Activated gamma-delta T cell (primary cell): ENCODE results near the gene C1orf174.
"Not testable (repeated sequence)": the region's sequence is repeated elsewhere in the genome, so short reads cannot be mapped to it uniquely, and the experiment has no call there.

ENCODE experiments used
- DNase-seq: peaks from one replicate; lab custom pipeline; 2025; lab: John Stamatoyannopoulos, UW

The C1orf174 gene

GRCh38 chr1:3925762-3926161 lies 25.7 kb upstream of the C1orf174 start:
- no peak for DNase-seq

GRCh38 chr1:3925256-3925655 lies 25.2 kb upstream of the C1orf174 start:
- no peak for DNase-seq

GRCh38 chr1:3924825-3925220 lies 24.8 kb upstream of the C1orf174 start:
- no peak for DNase-seq

- no peak for DNase-seq
Observed at GRCh38 chr1:3924186-3924824, 24.2 kb upstream of the C1orf174 start.

GRCh38 chr1:3923378-3924185 lies 23.5 kb upstream of the C1orf174 start:
- DNase-seq, result no peak

- no peak for DNase-seq
Observed at GRCh38 chr1:3922851-3923250, 22.8 kb upstream of the C1orf174 start.

- DNase-seq, result no peak
Observed at GRCh38 chr1:3922201-3922725, 22.2 kb upstream of the C1orf174 start.

GRCh38 chr1:3921765-3922164 lies 21.7 kb upstream of the C1orf174 start:
- no peak for DNase-seq

GRCh38 chr1:3919706-3920105 lies 19.6 kb upstream of the C1orf174 start:
- no peak for DNase-seq

GRCh38 chr1:3918966-3919611 lies 19.0 kb upstream of the C1orf174 start:
- DNase-seq, result no peak

GRCh38 chr1:3918359-3918758 lies 18.3 kb upstream of the C1orf174 start:
- DNase-seq, result not testable (repeated sequence)

GRCh38 chr1:3917761-3918160 lies 17.7 kb upstream of the C1orf174 start:
- no peak for DNase-seq

GRCh38 chr1:3915551-3916121 lies 15.6 kb upstream of the C1orf174 start:
- no peak for DNase-seq

- DNase-seq, result no peak
Observed at GRCh38 chr1:3914911-3915310, 14.8 kb upstream of the C1orf174 start.

- no peak for DNase-seq
Observed at GRCh38 chr1:3914331-3914851, 14.3 kb upstream of the C1orf174 start.

- DNase-seq, result no peak
Observed at GRCh38 chr1:3912809-3913685, 13.0 kb upstream of the C1orf174 start.

GRCh38 chr1:3911981-3912808 lies 12.1 kb upstream of the C1orf174 start:
- no peak for DNase-seq

- DNase-seq, result no peak
Observed at GRCh38 chr1:3910857-3911845, 11.1 kb upstream of the C1orf174 start.
